GM12878 (cell line): ENCODE results near the gene TRAPPC4. TPM values are rescaled to one million over a fixed set of nuclear protein-coding genes. Genes with fewer than 3 reads are reported as not detected.

Experiments used
- BMI1 ChIP-seq: fragments of 450-650 bp; IDR thresholded peaks from 2 replicates; pipeline ENCODE4 v1.6.1; 2016; ENCODE audit warnings: mild to moderate bottlenecking, moderate library complexity, borderline replicate concordance
- CHD1 ChIP-seq: IDR thresholded peaks from 2 replicates; pipeline ENCODE4 v1.6.1; 2012; ENCODE audit warnings: low read depth, low read length, improper control_type of control experiment
- CHD2 ChIP-seq: IDR thresholded peaks from 2 replicates; pipeline ENCODE4 v1.6.1; 2011; ENCODE audit warnings: low read depth, low read length, improper control_type of control experiment, borderline replicate concordance
- CREB1 ChIP-seq: IDR thresholded peaks from 2 replicates; pipeline ENCODE4 v1.6.1; 2012; ENCODE audit warnings: low read depth, mild to moderate bottlenecking, inconsistent platforms
- E2F8 ChIP-seq: fragments of 450-650 bp; IDR thresholded peaks from 2 replicates; pipeline ENCODE4 v1.6.1; 2018; ENCODE audit warnings: mild to moderate bottlenecking, low read depth, moderate library complexity; ENCODE audit not compliant: partially characterized antibody
- EP300 ChIP-seq, 2 experiments: fragments of 150-350 bp in 1 of 2; IDR thresholded peaks; 2 replicates each; pipeline ENCODE4 v1.6.1; 2011 to 2012; ENCODE audit warnings: low read depth in 2 of 2, low read length in 2 of 2, borderline replicate concordance in 1 of 2, improper control_type of control experiment in 1 of 2, inconsistent platforms in 1 of 2; ENCODE audit not compliant: control insufficient read depth in 1 of 2
- FOXK2 ChIP-seq: fragments of 450-650 bp; IDR thresholded peaks from 2 replicates; pipeline ENCODE4 v1.6.1; 2017; ENCODE audit warnings: mild to moderate bottlenecking, moderate library complexity
- GATAD2B ChIP-seq: fragments of 450-650 bp; conservative IDR thresholded peaks from 2 replicates; pipeline ENCODE4 v1.6.1; 2017; ENCODE audit warnings: low read depth, mild to moderate bottlenecking, moderate library complexity
- HDGF ChIP-seq: fragments of 450-650 bp; IDR thresholded peaks from 2 replicates; pipeline ENCODE4 v1.6.1; 2016; ENCODE audit warnings: antibody characterized with exemption
- HSF1 ChIP-seq: fragments of 150-350 bp; IDR thresholded peaks from 2 replicates; pipeline ENCODE4 v1.6.1; 2014; ENCODE audit warnings: mild to moderate bottlenecking, low read depth, low read length
- IKZF1 ChIP-seq: fragments of 450-650 bp; conservative IDR thresholded peaks from 2 replicates; pipeline ENCODE4 v1.6.1; 2017; ENCODE audit warnings: antibody characterized with exemption, mild to moderate bottlenecking
- IRF3 ChIP-seq: fragments of 450-650 bp; IDR thresholded peaks from 2 replicates; pipeline ENCODE4 v1.6.1; 2014; ENCODE audit warnings: mild to moderate bottlenecking
- KLF5 ChIP-seq: fragments of 450-650 bp; IDR thresholded peaks from 2 replicates; pipeline ENCODE4 v1.6.1; 2014; ENCODE audit warnings: mild to moderate bottlenecking; ENCODE audit not compliant: partially characterized antibody
- MLLT1 ChIP-seq: fragments of 450-650 bp; IDR thresholded peaks from 2 replicates; pipeline ENCODE4 v1.6.1; 2016; ENCODE audit warnings: mild to moderate bottlenecking
- MYC ChIP-seq: IDR thresholded peaks from 2 replicates; pipeline ENCODE4 v1.6.1; 2011; ENCODE audit warnings: mild to moderate bottlenecking, low read length, moderate library complexity, inconsistent platforms; ENCODE audit not compliant: insufficient read depth, insufficient replicate concordance, insufficient read length, severe bottlenecking
- NBN ChIP-seq: fragments of 450-650 bp; IDR thresholded peaks from 2 replicates; pipeline ENCODE4 v1.6.1; 2016
- NFIC ChIP-seq: IDR thresholded peaks from 2 replicates; pipeline ENCODE4 v1.6.1; 2012; ENCODE audit warnings: low read depth, mild to moderate bottlenecking, inconsistent platforms, low read length, moderate library complexity
- NRF1 ChIP-seq: conservative IDR thresholded peaks from 2 replicates; pipeline ENCODE4 v1.6.1; 2011; ENCODE audit warnings: mild to moderate bottlenecking, low read depth, low read length, improper control_type of control experiment
- RAD51 ChIP-seq: fragments of 450-650 bp; IDR thresholded peaks from 2 replicates; pipeline ENCODE4 v1.6.1; 2016; ENCODE audit warnings: moderate library complexity, mild to moderate bottlenecking, inconsistent platforms
- RBBP5 ChIP-seq: fragments of 200-600 bp; sonication (generic); conservative IDR thresholded peaks from 2 replicates; pipeline ENCODE4 v1.6.1; 2016
- RELA ChIP-seq: fragments of 450-650 bp; IDR thresholded peaks from 2 replicates; pipeline ENCODE4 v1.8.0; 2014; ENCODE audit warnings: borderline replicate concordance; ENCODE audit not compliant: partially characterized antibody
- SMARCA5 ChIP-seq: fragments of 450-650 bp; IDR thresholded peaks from 2 replicates; pipeline ENCODE4 v1.6.1; 2017; ENCODE audit warnings: mild to moderate bottlenecking
- SRF ChIP-seq, 2 experiments: IDR thresholded peaks; 2 replicates each; pipeline ENCODE4 v1.6.1; 2011; ENCODE audit warnings: low read depth in 2 of 2, low read length in 2 of 2, mild to moderate bottlenecking in 1 of 2, moderate library complexity in 1 of 2
- TCF12 ChIP-seq: IDR thresholded peaks from 2 replicates; pipeline ENCODE4 v1.6.1; 2011; ENCODE audit warnings: low read depth, mild to moderate bottlenecking, low read length
- ZNF207 ChIP-seq: fragments of 450-650 bp; IDR thresholded peaks from 2 replicates; pipeline ENCODE4 v1.6.1; 2014; ENCODE audit warnings: antibody characterized with exemption, mild to moderate bottlenecking, borderline replicate concordance
- polyA plus RNA-seq, 11 experiments: library from polyadenylated mRNA; depleted of rRNA in 4 of 11; unstranded in 6 of 11; stranded (reverse) in 5 of 11; fragments of >200 nt; fragmentation: Nextera tagmentation in 4 of 11; fragmentation: Illumina TruSeq in 1 of 11; extraction: Ambion mirVana in 4 of 11; extraction: Trizol in 1 of 11; gene quantifications; 1 replicate in 1 of 11; 2 replicates in 10 of 11; pipeline versions ENCODE4 v1.2.1 to v1.2.3, GENCODE V29; 2011 to 2016; ENCODE audit warnings: inconsistent platforms in 2 of 11, missing spikeins in 2 of 11, low read depth in 1 of 11
- total RNA-seq, 4 experiments: library from RNA; depleted of rRNA in 3 of 4; stranded (reverse); fragments of >200 nt in 3 of 4; fragmentation: Illumina TruSeq in 1 of 4; extraction: Trizol in 1 of 4; gene quantifications; 2 replicates each; pipeline versions ENCODE4 v1.2.1 to v1.2.3, GENCODE V29; 2013 to 2021

The TRAPPC4 gene
- total and polyA plus RNA-seq, 10 of the 15 experiments (the other 5 are each of a cell fraction or from before 2014, with no cell fraction given), result 61.6 to 231 (median 98.8) TPM

- TF ChIP-seq IKZF1 (peak; percentile 67), CHD1 (0 out of 2 replicates have a peak, but pooled peaks have one; percentile 35), MYC (peak; percentile 47), RAD51 (peak; percentile 66), GATAD2B (peak; percentile 73), KLF5 (no peak), BMI1 (no peak), NBN (no peak), NRF1 (peak; percentile 92), CHD2 (peak; percentile 42; the same call in 1 of the 2 replicates), MLLT1 (no peak), RBBP5 (no peak), TCF12 (no peak), ZNF207 (no peak), HDGF (peak; percentile 65; the same call in 1 of the 2 replicates), SRF (IDR thresholded peaks at IDR 0.05; ENCODE audit: low read depth in 2 of 2, low read length in 2 of 2) (no peak), FOXK2 (no peak), EP300 (IDR thresholded peaks at IDR 0.05; ENCODE audit: borderline replicate concordance in 1 of 2, control insufficient read depth in 1 of 2, low read depth in 2 of 2, low read length in 2 of 2) (no peak), SMARCA5 (peak; percentile 34; the same call in 1 of the 2 replicates), RELA (peak; percentile 91), CREB1 (peak; percentile 79), HSF1 (no peak), NFIC (no peak), IRF3 (no peak), E2F8 (no peak)
These were observed 11.9 kb downstream of the TRAPPC4 start, which contains the start of gene SLC37A4 (continued) for GRCh38 chr11:119030329-119031047.
